NCI-H2196 treated with DMSO at 0.1 percent for 48 hours (cell line): ENCODE results near the gene KRT16.
"Not testable (repeated sequence)": the region's sequence is repeated elsewhere in the genome, so short reads cannot be mapped to it uniquely, and the experiment has no call there.

Source experiments
- DNase-seq: peaks from one replicate; lab custom pipeline; 2025; ENCODE audit not compliant: unreplicated experiment; lab: John Stamatoyannopoulos, UW

KRT16 gene

DNA sequence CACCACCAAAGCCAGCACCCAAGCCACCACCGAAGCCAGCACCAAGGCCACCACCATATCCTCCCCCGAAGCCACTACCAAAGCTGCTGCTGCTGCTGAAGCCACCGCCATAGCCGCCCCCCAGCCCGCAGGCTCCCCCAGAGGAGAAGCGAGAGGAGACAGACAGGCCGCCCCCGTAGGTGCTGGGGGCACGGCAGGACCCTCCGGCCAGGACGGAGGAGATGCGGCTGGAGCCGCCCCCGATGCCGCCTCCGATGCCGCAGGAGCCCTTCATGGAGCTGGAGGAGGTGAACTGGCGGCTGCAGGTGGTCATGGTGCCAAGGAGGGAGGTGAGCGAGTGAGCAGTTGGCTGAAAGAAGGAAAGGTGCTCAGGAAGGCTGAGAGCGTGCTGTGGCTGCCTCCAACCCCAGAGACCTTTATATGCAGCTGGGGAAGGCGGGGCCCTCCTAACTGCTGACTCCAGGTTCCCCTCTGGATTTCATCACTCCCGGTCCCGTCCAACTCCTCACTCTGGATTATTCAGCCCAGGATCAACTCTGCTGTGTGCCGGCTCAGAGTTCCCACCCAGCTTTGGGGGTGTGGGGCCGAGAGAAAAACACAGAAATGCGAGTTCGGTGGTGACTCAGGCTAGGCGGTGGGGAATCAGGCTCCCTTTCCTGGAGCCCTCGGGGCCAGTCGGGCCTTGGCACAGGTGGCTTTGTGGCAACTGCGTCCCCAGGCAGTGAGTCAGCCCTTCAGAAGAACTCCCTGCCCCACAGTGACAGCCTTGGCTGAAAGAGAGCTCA is at the start of gene KRT16:
TSS of gene KRT16 (minus strand) at position 392 of the 785 bp plus-strand sequence. CDS start at position 313, 79 bp downstream.
- DNase-seq, result not testable (repeated sequence)

DNA sequence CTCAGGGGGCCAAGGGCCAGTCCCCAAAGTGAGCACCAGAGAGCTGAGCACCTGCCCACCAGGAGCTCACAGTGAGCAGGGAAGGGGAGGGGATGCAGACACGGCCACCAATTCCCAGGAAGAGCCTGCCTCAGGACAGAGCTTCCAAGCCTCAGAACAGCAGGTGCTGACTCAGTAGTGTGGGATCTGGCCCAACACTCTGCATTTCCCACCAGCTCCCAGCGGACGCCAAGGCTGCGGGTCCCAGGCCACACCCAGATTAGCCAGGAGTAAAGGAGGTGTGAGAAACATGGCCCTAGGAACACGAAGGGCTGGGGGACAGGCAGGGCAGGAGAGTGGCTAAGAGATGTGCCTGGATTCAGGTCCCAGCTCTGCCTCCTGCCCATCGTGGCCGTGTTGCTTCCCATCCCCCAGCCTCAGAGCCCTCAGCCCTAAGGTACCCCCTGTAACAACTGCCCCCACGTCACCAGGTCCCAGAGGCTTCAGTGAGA is 47.7 kb upstream of the KRT16 start:
- DNase-seq, result no peak

DNA sequence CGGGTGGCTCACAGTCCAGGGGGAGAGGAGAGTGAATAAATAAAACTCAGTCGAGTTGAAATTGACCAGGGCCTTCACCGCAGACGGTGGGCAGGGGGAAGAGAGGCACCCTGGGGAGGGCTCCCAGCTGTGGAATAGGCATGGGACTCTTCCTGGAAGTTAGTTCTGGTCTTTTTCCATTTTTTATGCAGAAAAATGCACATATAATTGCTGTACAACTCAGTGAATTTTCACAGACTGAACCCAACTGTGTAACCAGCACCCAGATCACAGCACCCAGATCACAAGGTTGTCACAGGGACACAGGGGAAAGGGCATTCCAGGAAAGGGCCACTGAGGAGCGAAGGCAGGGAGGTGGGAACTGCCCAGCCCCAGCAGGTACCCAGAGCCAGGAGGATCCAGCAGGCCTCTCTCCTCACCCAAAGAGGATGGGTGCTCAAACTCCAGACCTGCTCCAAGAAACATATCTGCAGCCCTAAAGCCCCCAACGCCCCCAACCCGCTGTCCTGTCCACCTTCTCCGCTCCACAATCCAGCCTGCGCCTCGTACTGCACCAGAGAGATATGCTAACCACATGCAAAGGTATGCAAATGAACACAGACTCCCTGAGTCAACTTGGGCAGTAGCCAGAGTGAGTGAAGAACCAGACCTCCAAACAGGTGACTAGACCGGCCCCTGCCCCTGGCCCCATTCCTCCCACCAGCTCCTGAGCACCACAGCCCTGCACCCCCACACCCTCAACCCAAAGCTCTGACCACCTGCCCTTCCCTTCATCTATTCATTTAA is 47.1 kb upstream of the KRT16 start:
- DNase-seq, result no peak

DNA sequence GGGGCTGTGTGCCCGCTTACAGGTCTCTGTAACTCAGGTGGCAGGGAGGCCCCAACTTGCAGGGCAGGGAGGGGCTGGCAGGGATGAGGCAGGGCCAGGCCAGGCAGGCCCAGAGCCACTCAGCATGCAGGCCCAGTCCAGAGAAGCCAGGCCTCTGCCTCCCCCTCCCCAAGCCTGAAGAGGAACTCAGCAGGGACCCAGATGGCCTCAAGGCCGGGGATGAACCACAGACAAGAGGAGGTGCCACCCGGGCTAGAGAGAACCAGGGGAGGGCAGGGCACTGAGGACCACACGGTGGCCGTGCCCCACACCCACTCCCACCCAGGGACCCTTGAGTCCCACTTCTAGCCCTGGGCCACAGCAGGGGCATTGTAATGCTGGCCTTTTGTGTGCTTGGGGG is 46.3 kb upstream of the KRT16 start:
- DNase-seq, result no peak

DNA sequence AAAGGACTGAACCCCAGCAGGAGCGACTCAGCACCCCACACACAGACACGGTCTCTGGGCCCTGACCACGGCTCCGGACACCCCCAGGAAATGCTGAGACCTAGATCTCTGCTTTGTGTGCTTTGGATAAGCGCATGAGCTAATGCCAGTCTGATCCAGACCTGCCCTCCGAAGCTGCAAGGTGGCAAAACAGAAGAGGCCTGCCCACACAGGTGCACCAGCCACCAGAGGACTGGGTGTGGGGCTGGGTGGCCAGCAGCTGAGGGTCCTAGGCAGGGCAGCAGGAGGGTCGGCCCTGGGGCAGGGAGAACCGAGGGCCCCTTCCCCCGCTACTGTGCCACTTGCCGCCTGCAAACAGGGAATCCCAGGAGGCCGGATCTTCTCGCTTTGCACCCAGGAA is 45.4 kb upstream of the KRT16 start:
- DNase-seq, result no peak

DNA sequence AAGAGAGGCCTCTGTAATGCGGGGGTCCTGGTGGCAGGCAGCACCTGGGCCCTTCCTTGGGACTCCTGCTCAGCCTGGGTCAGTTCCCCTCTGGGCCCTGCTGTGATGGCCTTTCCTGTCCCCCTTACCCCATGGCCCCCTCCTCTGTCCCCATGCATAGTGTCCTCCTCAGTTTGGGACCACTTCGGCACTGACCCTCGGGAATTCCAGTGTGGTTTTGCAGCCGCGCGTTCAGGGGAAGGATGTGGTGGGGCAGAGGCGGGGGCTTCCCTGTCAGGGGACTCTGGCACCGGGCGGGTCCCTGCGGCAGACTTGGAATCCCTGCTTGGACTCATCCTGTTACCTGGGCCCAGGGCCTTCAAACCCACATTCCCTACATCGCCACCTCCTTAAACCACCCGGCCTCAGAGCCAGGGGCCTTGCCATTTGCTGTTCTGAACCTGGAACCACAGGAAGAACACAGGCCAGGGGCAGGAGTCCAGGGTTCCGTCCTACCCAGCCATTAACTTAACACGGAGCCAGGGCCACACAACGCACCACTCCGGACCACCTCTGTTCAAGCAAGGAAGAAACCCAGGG is 44.7 kb upstream of the KRT16 start:
- no peak for DNase-seq

DNA sequence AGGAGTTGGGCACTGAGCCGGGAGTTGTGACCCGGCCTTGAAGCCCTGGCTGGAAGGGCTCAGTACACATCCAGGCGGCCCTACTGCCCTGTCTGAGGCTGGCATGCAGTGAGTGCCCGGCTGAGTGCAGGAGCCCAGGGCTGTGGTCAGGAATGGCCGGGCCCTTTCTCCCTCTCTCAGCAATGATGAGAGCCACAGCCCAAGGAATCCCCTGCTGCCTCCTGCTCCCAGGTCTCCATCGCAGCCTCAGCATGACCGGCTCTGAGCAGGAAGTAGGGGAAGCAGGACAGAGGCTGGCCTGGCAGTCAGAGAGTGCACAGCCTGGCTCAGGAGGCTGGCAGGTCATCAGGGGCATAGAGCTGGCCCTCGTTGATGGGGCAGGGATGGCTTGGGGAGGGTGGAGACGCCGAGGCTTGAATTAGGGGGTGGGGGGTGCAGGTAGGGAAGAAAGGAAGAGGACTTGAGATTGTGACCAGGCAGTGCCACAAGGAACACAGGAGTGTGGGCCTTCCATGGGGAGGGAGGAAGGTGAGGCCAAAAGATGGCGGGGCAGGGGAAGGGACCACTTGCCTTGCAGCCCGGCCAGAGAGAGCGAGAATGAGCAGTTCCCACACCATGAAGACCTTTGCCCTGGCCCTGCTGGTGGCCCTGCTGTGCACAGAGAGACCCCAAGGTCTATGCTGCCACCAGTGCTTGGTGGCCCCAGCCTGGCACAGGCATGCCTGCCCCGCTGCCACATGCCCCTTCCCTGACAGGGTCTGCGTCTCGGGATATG is 43.9 kb upstream of the KRT16 start:
- no peak for DNase-seq

DNA sequence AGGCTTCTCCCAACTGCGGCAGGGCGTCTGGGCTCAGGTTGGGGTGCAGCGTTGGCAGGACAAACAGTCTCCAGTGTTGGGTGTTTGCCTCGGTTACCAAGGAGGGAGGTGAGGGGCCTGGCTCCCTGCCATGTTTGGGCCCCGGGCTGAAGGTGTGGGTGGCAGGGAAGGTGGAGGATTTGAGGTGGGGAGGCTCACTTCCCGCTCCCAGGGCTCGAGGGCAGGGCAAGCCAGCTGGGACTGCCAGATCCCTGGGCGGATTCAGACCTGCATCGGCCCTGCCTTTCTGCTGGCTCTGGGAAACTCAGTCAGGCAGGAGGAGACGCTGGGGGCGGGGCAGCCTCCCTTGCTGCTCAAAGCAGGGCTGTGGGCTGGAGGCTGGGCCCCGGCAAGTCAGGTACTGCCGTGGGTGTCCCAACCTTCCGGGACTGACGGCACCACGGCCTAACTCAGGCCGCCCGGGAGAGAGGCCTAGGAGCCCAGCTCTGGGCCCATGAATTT is 43.1 kb upstream of the KRT16 start:
- DNase-seq, result no peak

DNA sequence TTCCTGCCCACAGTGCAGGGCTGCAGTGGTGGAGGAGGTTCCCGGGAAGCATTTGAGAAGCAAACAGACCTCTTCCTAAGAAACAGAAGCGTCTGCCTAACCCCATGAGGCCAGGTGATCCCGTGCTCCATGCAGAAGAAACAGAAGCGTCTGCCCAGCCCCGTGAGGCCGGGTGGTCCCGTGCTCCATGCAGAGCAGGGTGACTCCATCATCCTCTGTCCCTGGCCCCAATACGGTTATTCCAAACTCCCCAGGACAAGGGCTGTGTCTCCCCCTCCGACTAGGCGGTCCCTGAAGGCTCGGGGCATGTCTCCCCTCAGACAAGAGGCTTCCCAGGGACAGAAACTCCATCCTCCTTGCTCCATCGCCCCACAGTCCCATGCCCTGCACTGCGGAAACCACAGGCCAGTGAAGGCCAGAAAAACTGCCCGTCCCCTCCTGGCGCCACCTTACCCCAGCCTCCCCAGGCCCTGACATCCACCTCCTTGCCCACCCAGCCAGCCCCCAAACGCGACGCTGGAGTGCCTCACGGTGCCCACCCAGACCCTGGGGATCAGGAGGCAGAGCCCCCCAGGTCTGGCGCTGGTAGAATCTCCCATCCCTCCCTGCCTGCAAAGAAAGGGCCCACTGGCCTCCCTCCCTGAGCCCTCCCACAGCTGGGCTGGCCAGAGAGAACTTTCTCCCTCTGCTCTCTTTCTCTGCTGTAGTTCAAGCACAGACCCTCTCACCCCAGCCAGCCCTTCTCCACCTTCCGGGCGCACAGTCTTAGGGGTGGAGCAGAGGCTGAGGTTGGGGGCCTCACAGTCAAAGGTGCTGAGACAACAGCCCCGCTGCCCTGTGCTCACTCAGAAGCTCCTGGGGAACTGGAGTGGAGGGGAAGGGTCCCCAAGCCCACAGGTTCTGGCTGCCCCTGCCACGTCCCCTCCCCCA is 42.4 kb upstream of the KRT16 start:
- DNase-seq, result no peak

DNA sequence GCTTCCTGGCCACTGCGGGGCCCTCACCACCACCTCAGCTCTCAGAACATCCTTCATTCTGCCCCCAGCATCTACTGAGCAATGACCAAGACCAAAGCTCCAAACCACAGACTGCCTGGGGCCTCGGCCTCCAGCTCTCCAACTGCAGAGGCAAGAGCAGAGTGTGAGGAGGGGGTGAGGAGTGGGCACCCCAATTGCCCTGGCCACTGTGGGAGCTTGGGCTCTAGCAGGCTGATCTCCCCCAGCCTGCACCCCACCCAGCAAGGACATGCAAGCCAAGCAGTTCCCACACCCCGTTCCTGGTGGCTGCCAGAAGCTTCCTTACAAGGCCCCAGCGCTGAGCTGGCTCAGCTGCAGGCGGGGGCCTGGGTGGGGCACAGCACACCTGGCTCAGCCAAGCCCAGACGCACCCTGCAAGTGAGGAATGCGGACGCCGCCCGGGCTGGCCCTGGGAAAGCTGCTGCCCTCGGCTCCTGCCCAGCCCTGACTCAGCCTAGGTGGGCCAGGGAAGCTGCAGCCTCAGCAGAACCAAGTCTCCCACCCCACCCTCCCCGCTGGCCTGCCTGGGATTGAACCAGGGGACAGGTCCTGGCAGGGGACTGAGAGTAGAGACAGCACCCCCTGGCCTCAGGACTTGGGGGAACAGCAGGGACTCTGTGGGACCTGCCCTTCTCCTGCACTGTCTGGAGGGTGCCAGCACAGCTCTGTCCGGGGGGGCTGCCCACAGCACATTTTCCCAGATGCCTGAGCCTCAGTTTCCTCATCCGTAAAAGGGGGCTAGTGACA is 41.5 kb upstream of the KRT16 start:
- no peak for DNase-seq

DNA sequence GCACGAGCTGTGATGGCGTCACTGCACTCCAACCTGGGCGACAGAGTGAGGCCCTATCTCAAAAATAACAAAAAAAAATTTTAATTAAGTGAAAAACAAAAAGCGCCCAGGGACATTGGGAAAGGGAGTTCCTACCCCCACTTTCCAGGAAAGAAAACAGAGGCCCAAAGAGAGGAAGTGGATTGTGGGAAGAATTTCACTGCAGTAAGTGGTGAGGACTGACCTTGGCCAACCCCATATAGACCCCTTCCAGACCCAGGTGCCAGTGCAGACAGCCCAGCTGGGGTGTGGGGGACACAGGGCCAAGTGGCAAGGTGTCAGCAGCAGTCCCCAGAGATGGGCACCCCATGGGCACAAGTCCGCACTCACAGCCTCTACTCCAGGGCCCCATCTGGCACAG is 40.9 kb upstream of the KRT16 start:
- no peak for DNase-seq

DNA sequence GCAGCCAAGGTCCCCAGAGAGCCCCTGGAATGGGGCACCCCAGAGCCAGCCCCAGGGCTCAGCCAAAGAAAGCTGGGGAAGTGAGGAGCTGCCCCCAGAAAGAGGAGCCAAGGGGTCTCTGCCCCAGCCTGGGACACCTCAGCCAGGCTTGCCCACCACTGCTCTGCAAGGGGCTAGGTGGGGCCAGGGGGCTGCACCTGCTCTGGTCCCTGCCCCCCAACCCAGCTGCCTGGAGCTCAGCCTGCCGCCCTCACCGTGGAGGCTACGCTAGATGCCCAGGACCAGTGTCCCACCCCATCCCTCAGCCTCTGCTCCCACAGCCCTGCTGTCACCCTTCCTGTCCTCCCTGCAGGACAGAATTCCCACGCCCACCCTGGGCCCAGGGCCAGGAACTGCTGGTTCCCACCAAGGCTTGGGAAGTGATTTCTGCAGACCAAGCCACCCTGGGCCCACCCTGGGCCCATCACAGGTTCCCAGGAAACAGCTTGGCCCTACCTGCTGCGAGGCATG is 39.9 kb upstream of the KRT16 start:
- DNase-seq, result no peak

DNA sequence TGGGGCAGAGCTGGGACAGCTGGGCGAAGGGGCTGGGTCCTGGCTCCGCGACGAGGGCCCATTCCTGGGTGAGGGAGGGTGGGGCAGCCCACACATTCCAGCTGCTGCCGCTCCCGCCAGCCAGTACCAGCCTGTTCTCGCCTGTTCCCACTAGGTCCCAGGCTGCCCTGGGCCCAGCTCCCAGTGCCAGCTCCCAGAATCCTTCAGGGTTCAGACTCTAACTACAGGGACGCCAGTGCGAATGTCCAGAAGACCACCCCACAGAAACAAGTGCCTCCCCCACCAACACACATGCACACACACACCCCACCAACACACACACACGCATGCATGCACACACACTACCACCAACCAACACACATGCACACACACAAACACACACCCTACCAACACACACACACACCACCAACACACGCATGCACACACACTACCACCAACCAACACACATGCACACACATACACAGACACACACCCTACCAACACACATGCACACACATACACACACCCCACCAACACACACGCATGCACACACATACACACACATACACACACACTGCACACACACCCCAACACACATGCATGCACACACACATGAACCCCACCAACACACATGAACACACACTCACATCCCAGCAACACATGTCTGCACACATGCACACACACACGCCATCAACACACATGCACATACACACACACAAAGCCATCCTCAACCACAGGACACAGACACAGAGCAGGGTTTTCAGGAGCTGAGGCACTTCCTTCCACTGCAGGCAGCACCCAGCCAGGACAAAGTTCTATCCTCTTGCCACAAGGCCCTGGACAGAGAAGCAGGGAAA is 39.3 kb upstream of the KRT16 start:
- DNase-seq, result no peak

DNA sequence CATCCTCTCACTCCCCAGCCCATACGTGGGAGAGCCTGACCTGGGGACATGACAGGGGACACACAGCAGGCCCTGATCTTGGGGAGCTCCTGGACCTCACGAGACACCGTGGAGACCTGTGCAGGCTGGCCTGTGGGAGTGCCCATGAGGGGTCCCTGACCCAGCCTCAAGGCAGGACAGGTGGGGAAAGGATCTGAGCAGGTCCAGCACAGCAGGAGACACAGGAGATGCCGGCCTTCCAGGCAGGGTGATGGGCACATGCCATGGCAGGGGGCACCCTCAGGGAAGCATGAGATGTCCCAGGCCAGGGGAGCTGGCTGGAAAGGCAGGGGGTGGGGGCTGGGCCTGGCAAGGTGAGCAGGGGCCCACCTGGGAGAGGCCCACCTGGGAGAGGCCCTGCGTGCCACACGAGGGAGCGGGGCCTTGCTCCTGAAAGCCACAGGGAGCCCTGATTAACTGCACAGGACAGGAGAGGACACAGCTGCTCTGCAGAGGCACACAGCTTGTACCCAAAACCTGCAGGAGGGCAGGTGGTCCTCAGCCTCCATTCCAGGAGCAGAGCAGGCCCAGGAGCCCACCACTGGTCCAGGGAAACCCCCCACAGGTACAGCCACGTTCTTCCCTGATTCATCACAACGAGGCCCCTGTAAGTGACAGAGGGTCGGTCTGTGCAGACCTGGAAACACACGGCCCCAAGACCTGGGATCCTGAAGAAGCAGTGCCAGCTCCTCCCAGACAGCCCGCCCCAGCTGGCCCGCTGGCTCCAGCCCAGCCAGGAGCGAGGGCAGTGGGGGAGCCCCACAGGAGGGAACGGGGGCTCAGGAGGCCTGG is 38.4 kb upstream of the KRT16 start:
- no peak for DNase-seq

DNA sequence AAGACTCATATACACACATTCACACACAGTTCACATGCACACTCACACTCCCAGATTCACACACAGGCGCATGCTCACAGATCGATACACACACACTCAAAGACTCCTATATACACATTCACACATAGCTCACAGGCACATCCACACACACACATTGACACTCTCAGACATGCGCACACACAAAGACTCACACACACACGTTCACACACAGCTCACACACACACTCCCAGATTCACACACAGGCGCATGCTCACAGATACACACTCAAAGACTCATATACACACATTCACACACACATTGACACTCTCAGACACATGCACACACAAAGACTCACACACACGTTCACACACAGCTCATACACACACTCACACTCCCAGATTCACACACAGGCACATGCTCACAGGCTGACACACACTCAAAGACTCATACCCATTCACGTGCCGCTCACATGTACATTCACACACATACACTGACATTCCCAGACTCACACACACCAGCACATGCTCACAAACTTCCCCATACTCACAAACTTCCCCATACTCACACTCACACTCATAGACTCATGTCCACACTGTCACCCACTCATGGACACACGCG is 37.5 kb upstream of the KRT16 start:
- no peak for DNase-seq

DNA sequence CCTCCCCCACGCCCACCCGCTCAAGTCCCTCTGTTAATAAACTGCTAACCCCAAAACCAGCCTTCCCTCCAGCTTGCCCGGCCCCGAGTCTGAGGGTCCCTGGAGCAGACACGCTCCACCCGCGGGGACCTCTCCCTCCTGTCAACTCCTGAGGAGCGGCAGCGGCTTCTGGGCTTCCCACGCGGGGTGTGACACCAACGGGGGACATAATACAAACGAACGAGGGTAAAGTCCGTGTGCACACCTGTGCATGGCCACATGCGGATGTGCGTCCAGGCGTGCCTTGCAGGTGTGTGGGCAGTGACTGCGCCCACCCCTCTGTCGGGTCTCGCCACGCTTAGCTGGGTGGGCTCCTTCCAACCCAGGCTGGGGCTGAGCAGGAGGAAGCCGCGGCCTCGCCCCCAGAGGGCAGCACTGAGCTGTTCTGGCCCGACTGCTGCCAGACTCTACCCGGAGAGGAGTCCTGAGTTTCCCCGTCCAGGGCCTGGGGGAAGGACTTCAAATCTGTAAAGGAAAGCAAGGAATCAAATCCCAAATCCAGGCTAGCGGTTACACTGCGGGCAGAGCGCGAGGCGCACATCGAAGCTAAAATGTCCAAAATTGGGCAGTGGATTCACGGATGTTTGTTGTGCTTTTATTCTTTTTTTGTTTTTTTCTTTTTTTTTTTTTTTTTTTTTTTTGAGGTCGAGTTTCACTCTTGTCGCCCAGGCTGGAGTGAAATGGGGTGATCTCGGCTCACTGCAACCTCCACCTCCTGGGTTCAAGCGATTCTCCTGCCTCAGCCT is 36.0 kb upstream of the KRT16 start:
- DNase-seq, result peak; percentile 15
